RPMI8226 (cell line): ENCODE results near the gene ELP1.

Experiments used
- DNase-seq: peaks from one replicate; pipeline ENCODE4 v3.0.0-alpha.2; 2015

The ELP1 gene

GRCh38 chr9:108882052-108882888, 51.7 kb downstream of the ELP1 start:
- DNase-seq: no peak

GRCh38 chr9:108880738-108881316, 53.1 kb downstream of the ELP1 start:
- no peak for DNase-seq

- DNase-seq: no peak
Measured at GRCh38 chr9:108877524-108877923, 56.4 kb downstream of the ELP1 start.

GRCh38 chr9:108876425-108876824, 57.5 kb downstream of the ELP1 start:
- no peak for DNase-seq

- no peak for DNase-seq
Measured at GRCh38 chr9:108874058-108874788, 59.7 kb downstream of the ELP1 start.

- no peak for DNase-seq
Measured at GRCh38 chr9:108869092-108869725, 64.7 kb downstream of the ELP1 start.

GRCh38 chr9:108867829-108868228, 66.1 kb downstream of the ELP1 start:
- DNase-seq: no peak

GRCh38 chr9:108867116-108867515, 66.8 kb downstream of the ELP1 start:
- DNase-seq: no peak

GRCh38 chr9:108866001-108866420, 67.9 kb downstream of the ELP1 start:
- no peak for DNase-seq

GRCh38 chr9:108865037-108865436, 68.9 kb downstream of the ELP1 start:
- no peak for DNase-seq

GRCh38 chr9:108864446-108864845, 69.5 kb downstream of the ELP1 start:
- DNase-seq: no peak

GRCh38 chr9:108863891-108864290, 70.0 kb downstream of the ELP1 start:
- DNase-seq: no peak

- no peak for DNase-seq
Measured at GRCh38 chr9:108861997-108862396, 71.9 kb downstream of the ELP1 start, which contains the start of gene ACTL7A. ACTL7A (plus strand) TSS chr9:108862266; CDS start chr9:108862323, 57 bp downstream.

GRCh38 chr9:108861464-108861863, 72.5 kb downstream of the ELP1 start:
- DNase-seq: no peak

GRCh38 chr9:108860764-108861163, 73.2 kb downstream of the ELP1 start:
- no peak for DNase-seq

- DNase-seq: no peak
Measured at GRCh38 chr9:108860354-108860753, 73.6 kb downstream of the ELP1 start.

GRCh38 chr9:108859459-108860114, 74.3 kb downstream of the ELP1 start:
- no peak for DNase-seq

GRCh38 chr9:108857572-108857971, 76.4 kb downstream of the ELP1 start:
- no peak for DNase-seq

- no peak for DNase-seq
Measured at GRCh38 chr9:108855888-108856287, 78.0 kb downstream of the ELP1 start, which contains the start of gene ACTL7B. ACTL7B (minus strand) TSS chr9:108855986; CDS start chr9:108855930, 56 bp downstream.

- no peak for DNase-seq
Measured at GRCh38 chr9:108855529-108855886, 78.4 kb downstream of the ELP1 start.

- DNase-seq: no peak
Measured at GRCh38 chr9:108854641-108855528, 79.0 kb downstream of the ELP1 start.

- no peak for DNase-seq
Measured at GRCh38 chr9:108854094-108854493, 79.8 kb downstream of the ELP1 start.
